Measurements from ENCODE around the gene CXCL3.

Gene CXCL3

DNA sequence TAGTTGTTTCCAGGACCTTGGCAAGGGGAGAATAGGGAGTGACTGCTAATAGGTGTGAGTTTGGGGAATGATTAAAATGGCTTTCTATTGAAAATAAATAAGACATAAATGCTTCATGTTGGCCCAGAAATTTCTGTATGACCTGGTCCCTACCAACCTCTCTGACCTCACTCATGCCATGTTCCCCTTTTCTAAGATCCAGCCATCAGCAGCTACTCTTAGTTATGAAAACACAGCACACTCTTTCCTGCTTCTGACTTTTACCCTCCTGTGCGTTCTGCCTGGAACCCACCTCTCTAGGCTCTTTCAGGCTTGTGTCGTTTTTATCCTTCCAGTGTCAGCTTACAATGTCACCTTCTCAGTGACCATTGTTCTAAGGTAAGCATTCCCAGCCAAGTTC is 25.2 kb downstream of the CXCL3 start:
- TF ChIP-seq, protein P1, sequence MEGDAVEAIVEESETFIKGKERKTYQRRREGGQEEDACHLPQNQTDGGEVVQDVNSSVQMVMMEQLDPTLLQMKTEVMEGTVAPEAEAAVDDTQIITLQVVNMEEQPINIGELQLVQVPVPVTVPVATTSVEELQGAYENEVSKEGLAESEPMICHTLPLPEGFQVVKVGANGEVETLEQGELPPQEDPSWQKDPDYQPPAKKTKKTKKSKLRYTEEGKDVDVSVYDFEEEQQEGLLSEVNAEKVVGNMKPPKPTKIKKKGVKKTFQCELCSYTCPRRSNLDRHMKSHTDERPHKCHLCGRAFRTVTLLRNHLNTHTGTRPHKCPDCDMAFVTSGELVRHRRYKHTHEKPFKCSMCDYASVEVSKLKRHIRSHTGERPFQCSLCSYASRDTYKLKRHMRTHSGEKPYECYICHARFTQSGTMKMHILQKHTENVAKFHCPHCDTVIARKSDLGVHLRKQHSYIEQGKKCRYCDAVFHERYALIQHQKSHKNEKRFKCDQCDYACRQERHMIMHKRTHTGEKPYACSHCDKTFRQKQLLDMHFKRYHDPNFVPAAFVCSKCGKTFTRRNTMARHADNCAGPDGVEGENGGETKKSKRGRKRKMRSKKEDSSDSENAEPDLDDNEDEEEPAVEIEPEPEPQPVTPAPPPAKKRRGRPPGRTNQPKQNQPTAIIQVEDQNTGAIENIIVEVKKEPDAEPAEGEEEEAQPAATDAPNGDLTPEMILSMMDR (IDR thresholded peaks at IDR 0.05; ENCODE audit: insufficient read depth, low read length, poor library complexity, severe bottlenecking): no peak
- Histone ChIP-seq H3K36me3 (ENCODE audit: control insufficient read depth, insufficient read depth, low read length) (no peaks in the 10 kb centered on the region), H3K27me3 (replicated peaks; ENCODE audit: control insufficient read depth, insufficient read depth, low read length) (no peaks in the 10 kb centered on the region), H3K4me3 (replicated peaks; ENCODE audit: low read depth, low read length) (no peak overlapping the region)
- no peak for DNase-seq (ENCODE audit: extremely low read depth, insufficient read length)

DNA sequence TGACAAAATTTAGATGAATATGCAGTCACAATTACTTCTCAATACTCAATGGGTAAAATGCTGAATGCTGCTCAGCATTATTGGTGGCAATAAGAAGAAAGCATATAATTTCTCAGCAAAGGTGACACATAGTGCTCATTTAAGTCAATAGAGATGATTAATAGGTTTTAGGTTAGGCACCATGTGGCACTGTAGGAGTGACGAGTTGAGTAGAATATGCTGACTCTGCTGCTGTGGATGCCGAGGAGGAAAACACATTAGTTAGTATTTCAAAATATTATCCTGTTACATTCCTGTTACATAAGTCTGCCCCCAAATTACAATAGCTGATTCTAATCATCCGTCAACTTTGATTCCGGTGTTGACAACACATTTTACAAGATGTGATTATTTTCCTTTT is 26.4 kb downstream of the CXCL3 start:
- TF ChIP-seq, protein P1 (IDR thresholded peaks at IDR 0.05; ENCODE audit: insufficient read depth, low read length, poor library complexity, severe bottlenecking): no peak
- Histone ChIP-seq H3K27me3 (replicated peaks; ENCODE audit: control insufficient read depth, insufficient read depth, low read length) (no peaks in the 10 kb centered on the region), H3K4me3 (replicated peaks; ENCODE audit: low read depth, low read length) (no peak overlapping the region), H3K36me3 (ENCODE audit: control insufficient read depth, insufficient read depth, low read length) (no peaks in the 10 kb centered on the region)
- DNase-seq (ENCODE audit: extremely low read depth, insufficient read length): no peak

DNA sequence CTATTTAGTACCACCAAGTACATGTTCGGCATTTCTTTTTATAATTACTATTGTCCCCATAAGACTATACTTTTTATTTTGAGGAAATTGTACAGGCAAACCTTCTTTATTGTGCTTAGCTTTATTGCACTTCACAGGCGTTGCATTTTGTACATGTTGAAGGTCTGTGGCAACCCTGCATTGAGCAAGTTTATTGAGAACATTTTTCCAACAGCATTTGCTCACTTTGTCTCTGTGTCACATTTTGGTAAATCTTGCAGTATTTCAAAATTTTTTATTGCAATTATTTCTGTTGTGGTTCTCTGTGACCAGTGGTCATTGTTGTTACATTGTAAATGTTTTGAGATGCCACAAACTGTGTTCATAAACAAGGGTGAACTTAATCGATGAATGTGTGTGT is 29.2 kb downstream of the CXCL3 start:
- no peak overlapping the region for H3K4me3 ChIP-seq (replicated peaks; ENCODE audit: low read depth, low read length)
- H3K27me3 ChIP-seq (replicated peaks; ENCODE audit: control insufficient read depth, insufficient read depth, low read length): no peaks in the 10 kb centered on the region
- no peak for DNase-seq (ENCODE audit: extremely low read depth, insufficient read length)
- TF ChIP-seq, protein P1 (IDR thresholded peaks at IDR 0.05; ENCODE audit: insufficient read depth, low read length, poor library complexity, severe bottlenecking): no peak
- H3K36me3 ChIP-seq (ENCODE audit: control insufficient read depth, insufficient read depth, low read length): no peaks in the 10 kb centered on the region

DNA sequence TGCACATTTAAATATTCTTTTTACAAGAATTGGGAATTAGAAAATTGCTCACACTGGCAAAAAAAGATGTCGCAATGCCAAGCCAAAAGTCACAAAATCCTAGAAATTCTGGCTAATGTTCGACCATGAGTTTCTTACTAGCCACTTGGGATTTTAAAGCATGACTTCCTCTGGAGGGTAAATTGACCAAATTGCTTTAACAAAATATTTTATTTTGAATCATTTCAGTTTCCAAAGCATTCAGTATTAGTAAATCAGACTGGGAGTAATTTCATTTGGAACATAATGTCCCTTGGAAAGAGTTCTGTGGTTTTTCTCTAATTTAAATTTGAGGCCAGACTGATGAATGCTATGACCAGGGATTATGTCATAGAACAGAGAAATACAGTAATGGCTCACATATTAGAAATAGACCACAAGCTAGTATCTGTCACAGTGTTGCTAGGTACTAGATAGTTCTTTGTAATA is 32.4 kb downstream of the CXCL3 start:
- no peaks in the 10 kb centered on the region for H3K27me3 ChIP-seq (replicated peaks; ENCODE audit: control insufficient read depth, insufficient read depth, low read length)
- H3K4me3 ChIP-seq (replicated peaks; ENCODE audit: low read depth, low read length): no peak overlapping the region
- TF ChIP-seq, protein P1 (IDR thresholded peaks at IDR 0.05; ENCODE audit: insufficient read depth, low read length, poor library complexity, severe bottlenecking): no peak
- H3K36me3 ChIP-seq (ENCODE audit: control insufficient read depth, insufficient read depth, low read length): no peaks in the 10 kb centered on the region
- DNase-seq (ENCODE audit: extremely low read depth, insufficient read length): no peak

DNA sequence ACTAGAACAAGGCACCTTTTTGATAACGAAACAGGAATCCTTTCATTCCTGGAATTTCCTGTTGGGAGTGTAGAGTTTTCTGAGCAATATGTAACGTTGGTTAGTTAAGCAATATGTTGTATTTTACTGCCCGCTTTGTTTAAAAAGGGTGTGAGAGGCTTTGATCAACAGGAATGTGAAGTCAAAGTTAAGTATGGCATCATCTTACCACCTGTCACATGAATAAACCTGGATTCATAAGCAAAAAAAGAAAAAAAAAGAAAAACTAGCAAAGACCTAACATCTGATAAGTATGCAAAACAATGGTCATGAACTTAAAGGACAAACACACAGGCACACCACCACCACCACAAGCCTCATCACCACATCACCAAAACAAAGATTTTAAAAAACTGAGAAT is 33.0 kb downstream of the CXCL3 start:
- TF ChIP-seq, protein P1 (IDR thresholded peaks at IDR 0.05; ENCODE audit: insufficient read depth, low read length, poor library complexity, severe bottlenecking): no peak
- Histone ChIP-seq H3K4me3 (replicated peaks; ENCODE audit: low read depth, low read length) (no peak overlapping the region), H3K36me3 (ENCODE audit: control insufficient read depth, insufficient read depth, low read length) (no peaks in the 10 kb centered on the region), H3K27me3 (replicated peaks; ENCODE audit: control insufficient read depth, insufficient read depth, low read length) (no peaks in the 10 kb centered on the region)
- DNase-seq (ENCODE audit: extremely low read depth, insufficient read length): no peak

DNA sequence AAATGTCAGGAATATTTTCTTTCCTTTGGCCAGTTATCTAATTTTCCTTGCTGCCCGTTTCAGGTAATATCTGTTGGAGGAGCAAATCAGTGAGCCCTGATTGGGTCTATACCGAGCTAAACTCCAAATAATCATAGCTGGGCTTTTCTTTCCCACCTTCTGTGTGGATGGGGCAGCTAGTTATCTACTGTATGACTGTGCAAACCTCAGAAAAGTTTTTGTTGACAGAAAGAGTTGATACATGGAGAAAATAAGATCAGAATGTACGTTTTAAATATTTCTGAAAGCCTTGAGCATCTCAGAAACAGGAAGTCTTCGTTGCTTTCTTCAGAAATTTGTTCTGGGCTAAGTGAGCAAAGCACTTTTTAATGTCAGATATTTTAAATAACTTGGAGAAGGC is 33.8 kb downstream of the CXCL3 start:
- TF ChIP-seq, protein P1 (IDR thresholded peaks at IDR 0.05; ENCODE audit: insufficient read depth, low read length, poor library complexity, severe bottlenecking): no peak
- no peak for DNase-seq (ENCODE audit: extremely low read depth, insufficient read length)

More for the DNA sequence above, 33.8 kb downstream of the CXCL3 start:
- H3K4me3 ChIP-seq (replicated peaks; ENCODE audit: low read depth, low read length): no peak overlapping the region
- H3K27me3 ChIP-seq (replicated peaks; ENCODE audit: control insufficient read depth, insufficient read depth, low read length): no peaks in the 10 kb centered on the region
- H3K36me3 ChIP-seq (ENCODE audit: control insufficient read depth, insufficient read depth, low read length): no peaks in the 10 kb centered on the region
